HEK293T (cell line): ENCODE measurements around the gene CALHM5.

Experiments
- ELF4 ChIP-seq: fragments of 450-650 bp; IDR thresholded peaks from 2 replicates; pipeline ENCODE4 v1.6.1; 2017; ENCODE audit warnings: antibody characterized with exemption
- FOXA1 ChIP-seq: fragments of 450-650 bp; IDR thresholded peaks from 2 replicates; pipeline ENCODE4 v1.6.1; 2016; ENCODE audit warnings: mild to moderate bottlenecking
- FOXM1 ChIP-seq: fragments of 450-650 bp; IDR thresholded peaks from 2 replicates; pipeline ENCODE4 v1.6.1; 2017; ENCODE audit warnings: mild to moderate bottlenecking, borderline replicate concordance

DNA sequence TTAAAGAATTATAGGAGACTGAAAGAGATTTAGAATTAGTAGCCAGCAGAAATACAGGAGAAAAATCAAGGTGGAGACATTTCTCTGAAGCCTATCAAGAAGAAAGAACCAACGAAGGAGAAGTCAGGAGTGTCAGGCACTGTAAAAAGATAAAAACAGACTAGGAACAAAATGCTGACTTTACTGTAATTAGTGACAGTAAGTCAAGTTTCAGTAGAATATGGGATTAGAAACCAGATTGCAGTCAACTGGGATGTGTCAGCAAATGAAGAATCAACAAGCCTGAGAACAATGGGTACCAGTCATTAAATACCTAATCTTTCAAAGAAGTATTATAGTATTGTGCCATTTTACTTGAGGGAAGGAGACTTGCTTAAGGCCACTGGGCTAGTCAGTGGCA, 28.7 kb upstream of the CALHM5 start:
- no peak for TF ChIP-seq FOXM1
- TF ChIP-seq ELF4: no peak
- TF ChIP-seq FOXA1: no peak
